Measurements from ENCODE around the gene NDUFAF3. TPM values are rescaled to one million over a fixed set of nuclear protein-coding genes. Genes with fewer than 3 reads are reported as not detected.

Gene NDUFAF3
- total and polyA plus RNA-seq, 2 donors (not counting 1 experiment from before 2014, with no cell fraction given) = 57.3 to 113 TPM

DNA sequence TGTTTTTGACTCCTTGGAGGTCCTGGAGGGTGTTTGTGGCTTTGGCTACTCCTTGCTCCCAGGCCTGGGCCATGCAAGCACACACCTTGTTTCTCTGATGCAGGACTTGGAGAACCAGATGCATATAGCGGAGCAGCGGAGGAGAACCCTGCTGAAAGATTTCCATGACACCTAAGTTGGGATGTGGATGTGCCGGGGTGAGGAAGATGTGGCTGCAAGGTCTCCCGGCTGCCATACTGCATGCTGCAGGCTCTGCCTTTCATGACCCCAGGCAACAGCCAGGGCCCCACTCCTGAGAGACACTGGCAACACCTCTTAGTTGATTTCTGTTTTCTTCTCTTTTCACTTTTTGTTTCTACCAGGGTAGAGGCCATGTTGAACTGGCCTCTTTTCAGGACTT, 38.8 kb upstream of the NDUFAF3 start:
- no peaks in the 10 kb centered on the region for H3K4me1 ChIP-seq (ENCODE audit: control insufficient read depth, extremely low read depth, insufficient read depth, low read length)
- H3K36me3 ChIP-seq (ENCODE audit: control insufficient read depth, insufficient read depth, low read length) = peaks cover 5% of the 10 kb centered on the region
- H3K79me2 ChIP-seq (ENCODE audit: control insufficient read depth, insufficient read depth, low read length) = no peaks in the 10 kb centered on the region
- H3K4me2 ChIP-seq (ENCODE audit: extremely low read depth, insufficient read depth, low read length) = no peak overlapping the region
- H3K9me3 ChIP-seq (ENCODE audit: control insufficient read depth, insufficient read depth, low read depth, low read length) = no peaks in the 10 kb centered on the region
- no peak overlapping the region for H3K9ac ChIP-seq (ENCODE audit: insufficient read depth, low read length)
- H3K27me3 ChIP-seq (ENCODE audit: control insufficient read depth, insufficient read depth, low read length) = no peaks in the 10 kb centered on the region
- no peak overlapping the region for H3K4me3 ChIP-seq (replicated peaks in 1 of 4; ENCODE audit: control extremely low read depth in 1 of 4, insufficient read depth in 1 of 4, low read depth in 3 of 4, low read length in 4 of 4)
- no peak overlapping the region for H2AFZ ChIP-seq (ENCODE audit: low read length)
- TF ChIP-seq EZH2 (IDR thresholded peaks at IDR 0.05; ENCODE audit: low read length, missing control alignments) = no peak
- no peak overlapping the region for H3K27ac ChIP-seq (ENCODE audit: insufficient read depth, low read length)
- DNase-seq (ENCODE audit: low read depth in 2 of 2) = no peak
- H4K20me1 ChIP-seq (ENCODE audit: control insufficient read depth, extremely low read depth, insufficient read depth, low read length) = no peaks in the 10 kb centered on the region

DNA sequence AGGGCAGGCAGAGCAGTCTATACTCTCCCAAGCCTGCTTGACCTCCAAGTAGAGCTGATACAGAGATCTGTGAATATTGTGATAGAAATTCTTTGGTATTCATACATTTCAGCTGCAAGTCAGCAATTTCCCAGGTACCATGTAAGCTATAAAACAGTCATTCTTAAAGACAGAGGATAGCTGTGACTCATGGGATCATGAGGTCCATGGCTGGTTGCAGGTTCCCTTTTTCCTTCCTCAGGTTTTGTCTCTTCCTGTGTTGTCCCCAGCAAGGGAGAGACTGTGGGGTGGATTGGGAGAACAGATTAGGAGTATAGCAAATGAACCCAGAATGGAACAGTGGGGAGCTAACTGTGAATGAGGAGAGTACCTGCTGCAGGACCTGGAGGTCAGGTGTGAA, 37.3 kb upstream of the NDUFAF3 start:
- DNase-seq (ENCODE audit: low read depth in 2 of 2) = no peak
- Histone ChIP-seq H3K9ac (ENCODE audit: insufficient read depth, low read length) (no peak overlapping the region), H3K4me3 (replicated peaks in 1 of 4; ENCODE audit: control extremely low read depth in 1 of 4, insufficient read depth in 1 of 4, low read depth in 3 of 4, low read length in 4 of 4) (no peak overlapping the region), H3K4me1 (ENCODE audit: control insufficient read depth, extremely low read depth, insufficient read depth, low read length) (peaks cover 4% of the 10 kb centered on the region), H3K27ac (ENCODE audit: insufficient read depth, low read length) (no peak overlapping the region), H3K27me3 (ENCODE audit: control insufficient read depth, insufficient read depth, low read length) (no peaks in the 10 kb centered on the region), H2AFZ (ENCODE audit: low read length) (no peak overlapping the region), H4K20me1 (ENCODE audit: control insufficient read depth, extremely low read depth, insufficient read depth, low read length) (no peaks in the 10 kb centered on the region), H3K79me2 (ENCODE audit: control insufficient read depth, insufficient read depth, low read length) (no peaks in the 10 kb centered on the region), H3K4me2 (ENCODE audit: extremely low read depth, insufficient read depth, low read length) (no peak overlapping the region), H3K9me3 (ENCODE audit: control insufficient read depth, insufficient read depth, low read depth, low read length) (no peaks in the 10 kb centered on the region), H3K36me3 (ENCODE audit: control insufficient read depth, insufficient read depth, low read length) (peaks cover 5% of the 10 kb centered on the region)
- TF ChIP-seq, protein P1, sequence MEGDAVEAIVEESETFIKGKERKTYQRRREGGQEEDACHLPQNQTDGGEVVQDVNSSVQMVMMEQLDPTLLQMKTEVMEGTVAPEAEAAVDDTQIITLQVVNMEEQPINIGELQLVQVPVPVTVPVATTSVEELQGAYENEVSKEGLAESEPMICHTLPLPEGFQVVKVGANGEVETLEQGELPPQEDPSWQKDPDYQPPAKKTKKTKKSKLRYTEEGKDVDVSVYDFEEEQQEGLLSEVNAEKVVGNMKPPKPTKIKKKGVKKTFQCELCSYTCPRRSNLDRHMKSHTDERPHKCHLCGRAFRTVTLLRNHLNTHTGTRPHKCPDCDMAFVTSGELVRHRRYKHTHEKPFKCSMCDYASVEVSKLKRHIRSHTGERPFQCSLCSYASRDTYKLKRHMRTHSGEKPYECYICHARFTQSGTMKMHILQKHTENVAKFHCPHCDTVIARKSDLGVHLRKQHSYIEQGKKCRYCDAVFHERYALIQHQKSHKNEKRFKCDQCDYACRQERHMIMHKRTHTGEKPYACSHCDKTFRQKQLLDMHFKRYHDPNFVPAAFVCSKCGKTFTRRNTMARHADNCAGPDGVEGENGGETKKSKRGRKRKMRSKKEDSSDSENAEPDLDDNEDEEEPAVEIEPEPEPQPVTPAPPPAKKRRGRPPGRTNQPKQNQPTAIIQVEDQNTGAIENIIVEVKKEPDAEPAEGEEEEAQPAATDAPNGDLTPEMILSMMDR (conservative IDR thresholded peaks at IDR 0.05 in 1 of 2, IDR thresholded peaks at IDR 0.05 in 1 of 2; ENCODE audit: low read depth in 1 of 2, low read length in 2 of 2) = no peak

DNA sequence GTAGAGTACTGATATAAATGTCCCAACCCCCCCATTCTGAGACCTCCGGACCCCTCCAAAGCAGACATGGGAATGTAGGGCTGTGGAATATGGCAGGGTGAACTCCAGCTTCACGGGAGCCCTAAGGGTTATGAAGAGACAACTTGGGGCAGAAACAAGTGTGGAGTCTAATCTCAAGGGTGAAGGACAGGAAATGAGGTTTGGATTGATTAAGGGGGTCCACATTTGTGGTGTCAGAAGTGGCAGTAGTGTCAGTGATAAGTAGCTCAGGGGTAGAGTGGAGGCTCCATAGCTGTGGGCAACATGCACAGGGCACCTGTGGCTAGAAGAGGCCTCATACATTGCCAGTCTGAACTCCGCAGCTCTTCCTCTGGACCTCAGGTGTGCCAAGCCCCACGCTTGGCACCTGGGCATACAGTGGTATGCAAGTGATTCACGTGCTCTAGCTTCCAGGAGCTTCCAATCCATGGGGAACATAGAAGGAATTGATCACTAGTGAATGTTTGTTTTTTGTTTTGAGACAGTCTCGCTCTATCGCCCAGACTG, 36.0 kb upstream of the NDUFAF3 start:
- H3K79me2 ChIP-seq (ENCODE audit: control insufficient read depth, insufficient read depth, low read length) = peaks cover 7% of the 10 kb centered on the region
- no peak overlapping the region for H3K9ac ChIP-seq (ENCODE audit: insufficient read depth, low read length)
- H3K9me3 ChIP-seq (ENCODE audit: control insufficient read depth, insufficient read depth, low read depth, low read length) = no peaks in the 10 kb centered on the region
- H3K4me1 ChIP-seq (ENCODE audit: control insufficient read depth, extremely low read depth, insufficient read depth, low read length) = peaks cover 5% of the 10 kb centered on the region
- H3K27me3 ChIP-seq (ENCODE audit: control insufficient read depth, insufficient read depth, low read length) = no peaks in the 10 kb centered on the region
- no peak overlapping the region for H3K4me2 ChIP-seq (ENCODE audit: extremely low read depth, insufficient read depth, low read length)
- no peak overlapping the region for H2AFZ ChIP-seq (ENCODE audit: low read length)
- no peak for DNase-seq (ENCODE audit: low read depth in 2 of 2)
- H3K27ac ChIP-seq (ENCODE audit: insufficient read depth, low read length) = no peak overlapping the region
- TF ChIP-seq, protein P1 (conservative IDR thresholded peaks at IDR 0.05 in 1 of 2, IDR thresholded peaks at IDR 0.05 in 1 of 2; ENCODE audit: low read depth in 1 of 2, low read length in 2 of 2) = no peak
- TF ChIP-seq EZH2 (IDR thresholded peaks at IDR 0.05; ENCODE audit: low read length, missing control alignments) = no peak
- no peaks in the 10 kb centered on the region for H4K20me1 ChIP-seq (ENCODE audit: control insufficient read depth, extremely low read depth, insufficient read depth, low read length)
- no peak overlapping the region for H3K4me3 ChIP-seq (replicated peaks in 1 of 4; ENCODE audit: control extremely low read depth in 1 of 4, insufficient read depth in 1 of 4, low read depth in 3 of 4, low read length in 4 of 4)
- H3K36me3 ChIP-seq (ENCODE audit: control insufficient read depth, insufficient read depth, low read length) = peaks cover 2% of the 10 kb centered on the region
